HG03378 (cell line): ENCODE results near the gene PARD6A.
A peak's percentile ranks its signal among the peaks of the same experiment; 100 is the strongest.

Experiments
- ATAC-seq: cut with Tn5 transposase; IDR thresholded peaks from one replicate; pipeline ENCODE4 v1.9.1; 2021; ENCODE audit warnings: mild to moderate bottlenecking, moderate library complexity; ENCODE audit not compliant: unreplicated experiment

Gene PARD6A

GRCh38 chr16:67666559-67667452, 6.0 kb downstream of the PARD6A start, which contains the start of the genes C16orf86 and ENKD1:
C16orf86 (plus strand) TSS chr16:67666814; CDS start chr16:67666971, 157 bp downstream.
ENKD1 (minus strand) TSS chr16:67666750; CDS start chr16:67666442, 308 bp downstream.
- ATAC-seq = no peak

- ATAC-seq = no peak
Measured at GRCh38 chr16:67667453-67667816, 6.7 kb downstream of the PARD6A start.

GRCh38 chr16:67667817-67668494, 7.2 kb downstream of the PARD6A start:
- ATAC-seq = peak; percentile 71

- ATAC-seq = no peak
Measured at GRCh38 chr16:67668495-67669157, 7.9 kb downstream of the PARD6A start.

- no peak for ATAC-seq
Measured at GRCh38 chr16:67669499-67670101, 8.8 kb downstream of the PARD6A start.

- ATAC-seq = no peak
Measured at GRCh38 chr16:67672306-67672705, 11.5 kb downstream of the PARD6A start.

- ATAC-seq = no peak
Measured at GRCh38 chr16:67672739-67673662, 12.2 kb downstream of the PARD6A start.

- no peak for ATAC-seq
Measured at GRCh38 chr16:67673712-67674580, 13.2 kb downstream of the PARD6A start.

GRCh38 chr16:67674851-67675578, 14.3 kb downstream of the PARD6A start:
- ATAC-seq = no peak

GRCh38 chr16:67675579-67675935, 14.8 kb downstream of the PARD6A start:
- ATAC-seq = no peak

- no peak for ATAC-seq
Measured at GRCh38 chr16:67675999-67676398, 15.2 kb downstream of the PARD6A start.

- no peak for ATAC-seq
Measured at GRCh38 chr16:67676516-67676915, 15.8 kb downstream of the PARD6A start.

GRCh38 chr16:67676939-67677338, 16.2 kb downstream of the PARD6A start:
- ATAC-seq = no peak

- no peak for ATAC-seq
Measured at GRCh38 chr16:67677712-67678111, 17.0 kb downstream of the PARD6A start.

GRCh38 chr16:67678354-67679023, 17.7 kb downstream of the PARD6A start:
- ATAC-seq = no peak

GRCh38 chr16:67679935-67680897, 19.5 kb downstream of the PARD6A start:
- ATAC-seq = no peak

GRCh38 chr16:67683767-67684166, 23.0 kb downstream of the PARD6A start:
- ATAC-seq = no peak
